HEK293 (cell line): Measurements from ENCODE around the gene SLC25A45.
"Not testable (repeated sequence)": the region's sequence is repeated elsewhere in the genome, so short reads cannot be mapped to it uniquely, and the experiment has no call there.

ENCODE experiments used
- CTCF ChIA-PET: fragments of 350-600 bp; formaldehyde crosslinking; extraction: SDS; loops from one replicate; lab custom pipeline; 2021; ENCODE audit warnings: antibody characterized with exemption; lab: Yijun Ruan, JAX
- POLR2A ChIA-PET: fragments of 300-600 bp; formaldehyde crosslinking; extraction: SDS; loops from one replicate; lab custom pipeline; 2020; ENCODE audit warnings: antibody characterized with exemption, inconsistent platforms; lab: Yijun Ruan, JAX
- H3K27ac ChIP-seq: fragments of 200-500 bp; sonication (Bioruptor generic); 2 replicates; pipeline ENCODE4 v1.5.1; 2014; ENCODE audit warnings: low read depth, low read length, control low read depth, inconsistent platforms; ENCODE audit errors: extremely low read depth
- H3K36me3 ChIP-seq, 2 experiments: fragments of 200-500 bp in 1 of 2; sonication (Bioruptor generic) in 1 of 2; 1 replicate in 1 of 2; 2 replicates in 1 of 2; pipeline ENCODE4 v1.5.1; 2014 to 2017; ENCODE audit warnings: inconsistent platforms in 2 of 2, low read length in 2 of 2; ENCODE audit not compliant: control insufficient read depth in 2 of 2, insufficient read depth in 1 of 2
- H3K4me1 ChIP-seq: fragments of 200-500 bp; sonication (Bioruptor generic); 2 replicates; pipeline ENCODE4 v1.5.1; 2014; ENCODE audit warnings: mild to moderate bottlenecking, low read length, inconsistent platforms; ENCODE audit not compliant: control insufficient read depth, insufficient read depth
- H3K4me3 ChIP-seq: 2 replicates; pipeline ENCODE4 v1.5.1; 2011; ENCODE audit warnings: low read depth, mild to moderate bottlenecking, control low read depth, low read length, moderate library complexity
- H3K9me3 ChIP-seq: fragments of 200-500 bp; sonication (Bioruptor generic); 2 replicates; pipeline ENCODE4 v1.5.1; 2014; ENCODE audit warnings: low read depth, low read length, inconsistent platforms; ENCODE audit not compliant: control insufficient read depth, insufficient read depth
- INSM2 ChIP-seq: fragments of 450-650 bp; formaldehyde crosslinking; IDR thresholded peaks from 2 replicates; pipeline ENCODE4 v1.5.1; 2016; ENCODE audit warnings: missing biosample characterization, missing genetic modification characterization
- KLF8 ChIP-seq: fragments of 450-650 bp; formaldehyde crosslinking; IDR thresholded peaks from 2 replicates; pipeline ENCODE4 v1.5.1; 2016; ENCODE audit warnings: missing biosample characterization, missing genetic modification characterization
- SP3 ChIP-seq: fragments of 450-650 bp; formaldehyde crosslinking; IDR thresholded peaks from 2 replicates; pipeline ENCODE4 v1.5.1; 2016; ENCODE audit warnings: missing biosample characterization, missing genetic modification characterization
- WT1 ChIP-seq: fragments of 450-650 bp; formaldehyde crosslinking; IDR thresholded peaks from 2 replicates; pipeline ENCODE4 v1.5.1; 2016; ENCODE audit warnings: missing biosample characterization, missing genetic modification characterization
- ZNF112 ChIP-seq: fragments of 450-650 bp; formaldehyde crosslinking; IDR thresholded peaks from 2 replicates; pipeline ENCODE4 v1.5.0; 2017; ENCODE audit warnings: missing biosample characterization, missing genetic modification characterization
- ZNF121 ChIP-seq: fragments of 450-650 bp; formaldehyde crosslinking; IDR thresholded peaks from 2 replicates; pipeline ENCODE4 v1.5.1; 2016; ENCODE audit warnings: missing biosample characterization, missing genetic modification characterization
- ZNF140 ChIP-seq: fragments of 450-650 bp; formaldehyde crosslinking; IDR thresholded peaks from 2 replicates; pipeline ENCODE4 v1.5.1; 2016; ENCODE audit warnings: missing biosample characterization, missing genetic modification characterization
- ZNF155 ChIP-seq: fragments of 450-650 bp; formaldehyde crosslinking; IDR thresholded peaks from 2 replicates; pipeline ENCODE4 v1.5.1; 2016; ENCODE audit warnings: missing biosample characterization, missing genetic modification characterization
- ZNF18 ChIP-seq: fragments of 450-650 bp; formaldehyde crosslinking; IDR thresholded peaks from 2 replicates; pipeline ENCODE4 v1.5.1; 2016; ENCODE audit warnings: missing biosample characterization, missing genetic modification characterization
- ZNF184 ChIP-seq: fragments of 450-650 bp; IDR thresholded peaks from 2 replicates; pipeline ENCODE4 v1.5.1; 2018; ENCODE audit warnings: missing biosample characterization, mild to moderate bottlenecking, missing genetic modification characterization
- ZNF266 ChIP-seq: fragments of 450-650 bp; formaldehyde crosslinking; IDR thresholded peaks from 2 replicates; pipeline ENCODE4 v1.5.1; 2016; ENCODE audit warnings: missing biosample characterization, missing genetic modification characterization, low read depth
- ZNF324 ChIP-seq: fragments of 450-650 bp; formaldehyde crosslinking; IDR thresholded peaks from 2 replicates; pipeline ENCODE4 v1.5.1; 2016; ENCODE audit warnings: missing biosample characterization, missing genetic modification characterization
- ZNF394 ChIP-seq: fragments of 450-650 bp; formaldehyde crosslinking; IDR thresholded peaks from 2 replicates; pipeline ENCODE4 v1.5.1; 2016; ENCODE audit warnings: missing biosample characterization, missing genetic modification characterization, mild to moderate bottlenecking, moderate library complexity, borderline replicate concordance
- ZNF48 ChIP-seq: fragments of 450-650 bp; formaldehyde crosslinking; IDR thresholded peaks from 2 replicates; pipeline ENCODE4 v1.5.1; 2016; ENCODE audit warnings: missing biosample characterization, missing genetic modification characterization
- ZNF558 ChIP-seq: fragments of 450-650 bp; formaldehyde crosslinking; IDR thresholded peaks from 2 replicates; pipeline ENCODE4 v1.5.1; 2016; ENCODE audit warnings: missing biosample characterization, missing genetic modification characterization
- ZNF626 ChIP-seq: fragments of 450-650 bp; sonication (Bioruptor Pico); formaldehyde crosslinking; IDR thresholded peaks from 2 replicates; pipeline ENCODE4 v1.5.1; 2018; ENCODE audit warnings: missing biosample characterization, missing genetic modification characterization, inconsistent platforms
- ZNF747 ChIP-seq: fragments of 450-650 bp; formaldehyde crosslinking; IDR thresholded peaks from 2 replicates; pipeline ENCODE4 v1.5.1; 2016; ENCODE audit warnings: missing biosample characterization, missing genetic modification characterization
- ZNF76 ChIP-seq: fragments of 450-650 bp; formaldehyde crosslinking; IDR thresholded peaks from 2 replicates; pipeline ENCODE4; 2016; ENCODE audit warnings: low read depth, missing biosample characterization, missing genetic modification characterization, borderline replicate concordance
- ZNF768 ChIP-seq: fragments of 450-650 bp; formaldehyde crosslinking; IDR thresholded peaks from 2 replicates; pipeline ENCODE4 v1.5.1; 2018; ENCODE audit warnings: missing biosample characterization, mild to moderate bottlenecking, missing genetic modification characterization
- ZNF777 ChIP-seq: fragments of 450-650 bp; formaldehyde crosslinking; IDR thresholded peaks from 2 replicates; pipeline ENCODE4 v1.5.1; 2017; ENCODE audit warnings: missing biosample characterization, missing genetic modification characterization, borderline replicate concordance
- ZSCAN23 ChIP-seq: fragments of 450-650 bp; formaldehyde crosslinking; IDR thresholded peaks from 2 replicates; pipeline ENCODE4 v1.5.1; 2016; ENCODE audit warnings: missing biosample characterization, missing genetic modification characterization
- TF ChIP-seq, protein P1 (sequence below): fragments of 450-650 bp; formaldehyde crosslinking; IDR thresholded peaks from 2 replicates; pipeline ENCODE4 v1.5.1; 2016; ENCODE audit warnings: missing biosample characterization, missing genetic modification characterization
- TF ChIP-seq, protein P2 (sequence below): fragments of 450-650 bp; formaldehyde crosslinking; IDR thresholded peaks from 2 replicates; pipeline ENCODE4 v1.5.1; 2016; ENCODE audit warnings: missing biosample characterization, missing genetic modification characterization
- TF ChIP-seq, protein P3 (sequence below): fragments of 450-650 bp; formaldehyde crosslinking; IDR thresholded peaks from 2 replicates; pipeline ENCODE4 v1.5.1; 2017; ENCODE audit warnings: missing biosample characterization, missing genetic modification characterization

The SLC25A45 gene

GRCh38 chr11:65332591-65332990 lies 49.9 kb downstream of the SLC25A45 start:
- POLR2A ChIA-PET, result interaction anchor here (0.6 to 1.8 kb wide), 11 partner anchors 9 to 240 kb away, joined by 3 to 11 read pairs (median 7); partner anchors contain the start of genes CDC42EP2, FAM89B and POLA2
- not testable (repeated sequence) for H3K27ac ChIP-seq, H3K4me3 ChIP-seq
- TF ChIP-seq ZNF121 (tag by site-specific recombination), result peak; percentile 54; the same call in 1 of the 2 replicates
- TF ChIP-seq, all 188 proteins: peak for 1; not testable (repeated sequence) for 187
- not testable (repeated sequence) for H3K36me3 ChIP-seq, H3K9me3 ChIP-seq, H3K4me1 ChIP-seq
- CTCF ChIA-PET, result interaction anchor here (0.7 to 11.7 kb wide), 6 partner anchors 14 to 219 kb away, joined by 3 to 206 read pairs (median 3); partner anchors contain the start of gene CDC42EP2

GRCh38 chr11:65330544-65330943 lies 51.9 kb downstream of the SLC25A45 start:
- CTCF ChIA-PET, result interaction anchor here (0.5 to 11.7 kb wide), 42 partner anchors 8 to 1385 kb away, joined by 3 to 206 read pairs (median 5); partner anchors contain the start of genes ARL2, CDC42EP2 and POLA2

GRCh38 chr11:65329944-65330403 lies 52.5 kb downstream of the SLC25A45 start:
- no peak overlapping the region for H3K27ac ChIP-seq
- H3K4me3 ChIP-seq, result no peak overlapping the region
- POLR2A ChIA-PET, result interaction anchor here (0.6 to 2.2 kb wide), 4 partner anchors 15 to 168 kb away, joined by 3 to 9 read pairs (median 6); partner anchors contain the start of genes CDC42EP2 and NEAT1
- H3K4me1 ChIP-seq, result no peaks in the 10 kb centered on the region
- CTCF ChIA-PET, result interaction anchor here (0.6 to 11.7 kb wide), 41 partner anchors 9 to 386 kb away, joined by 3 to 206 read pairs (median 5); partner anchors contain the start of genes ARL2, CDC42EP2 and POLA2
- H3K36me3 ChIP-seq, result no peaks in the 10 kb centered on the region
- no peaks in the 10 kb centered on the region for H3K9me3 ChIP-seq
- TF ChIP-seq ZNF266 (tag by site-specific recombination) (no peak), ZNF768 (tag by site-specific recombination) (no peak), ZSCAN23 (tag by site-specific recombination) (no peak), ZNF140 (tag by site-specific recombination) (no peak), ZNF76 (tag by site-specific recombination) (no peak), ZNF626 (no peak), ZNF112 (no peak), ZNF18 (tag by site-specific recombination) (no peak), ZNF184 (no peak), ZNF777 (tag by site-specific recombination) (no peak), WT1 (tag by site-specific recombination) (no peak), ZNF558 (tag by site-specific recombination) (no peak), ZNF324 (tag by site-specific recombination) (no peak), ZNF155 (tag by site-specific recombination) (no peak), KLF8 (no peak), ZNF747 (tag by site-specific recombination) (no peak), ZNF48 (tag by site-specific recombination) (no peak)
- TF ChIP-seq, protein P1, sequence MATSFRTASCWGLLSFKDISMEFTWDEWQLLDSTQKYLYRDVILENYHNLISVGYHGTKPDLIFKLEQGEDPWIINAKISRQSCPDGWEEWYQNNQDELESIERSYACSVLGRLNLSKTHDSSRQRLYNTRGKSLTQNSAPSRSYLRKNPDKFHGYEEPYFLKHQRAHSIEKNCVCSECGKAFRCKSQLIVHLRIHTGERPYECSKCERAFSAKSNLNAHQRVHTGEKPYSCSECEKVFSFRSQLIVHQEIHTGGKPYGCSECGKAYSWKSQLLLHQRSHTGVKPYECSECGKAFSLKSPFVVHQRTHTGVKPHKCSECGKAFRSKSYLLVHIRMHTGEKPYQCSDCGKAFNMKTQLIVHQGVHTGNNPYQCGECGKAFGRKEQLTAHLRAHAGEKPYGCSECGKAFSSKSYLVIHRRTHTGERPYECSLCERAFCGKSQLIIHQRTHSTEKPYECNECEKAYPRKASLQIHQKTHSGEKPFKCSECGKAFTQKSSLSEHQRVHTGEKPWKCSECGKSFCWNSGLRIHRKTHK, result no peak
- TF ChIP-seq, protein P2, sequence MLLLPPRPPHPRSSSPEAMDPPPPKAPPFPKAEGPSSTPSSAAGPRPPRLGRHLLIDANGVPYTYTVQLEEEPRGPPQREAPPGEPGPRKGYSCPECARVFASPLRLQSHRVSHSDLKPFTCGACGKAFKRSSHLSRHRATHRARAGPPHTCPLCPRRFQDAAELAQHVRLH (tag by site-specific recombination), result no peak

More at GRCh38 chr11:65330544-65330943, 51.9 kb downstream of the SLC25A45 start:
- Histone ChIP-seq H3K9me3 (no peaks in the 10 kb centered on the region), H3K36me3 (no peaks in the 10 kb centered on the region), H3K4me1 (no peaks in the 10 kb centered on the region), H3K27ac (no peak overlapping the region), H3K4me3 (no peak overlapping the region)
- POLR2A ChIA-PET, result interaction anchor here (1.0 to 2.2 kb wide), 2 partner anchors 16 to 167 kb away, joined by 5 to 9 read pairs; partner anchors contain the start of gene CDC42EP2
- no peak for TF ChIP-seq ZNF394 (tag by site-specific recombination)
- no peak for TF ChIP-seq INSM2
- TF ChIP-seq ZNF121 (tag by site-specific recombination), result peak; percentile 69; the same call in 1 of the 2 replicates
- no peak for TF ChIP-seq SP3 (tag by site-specific recombination)
- TF ChIP-seq, protein P3, sequence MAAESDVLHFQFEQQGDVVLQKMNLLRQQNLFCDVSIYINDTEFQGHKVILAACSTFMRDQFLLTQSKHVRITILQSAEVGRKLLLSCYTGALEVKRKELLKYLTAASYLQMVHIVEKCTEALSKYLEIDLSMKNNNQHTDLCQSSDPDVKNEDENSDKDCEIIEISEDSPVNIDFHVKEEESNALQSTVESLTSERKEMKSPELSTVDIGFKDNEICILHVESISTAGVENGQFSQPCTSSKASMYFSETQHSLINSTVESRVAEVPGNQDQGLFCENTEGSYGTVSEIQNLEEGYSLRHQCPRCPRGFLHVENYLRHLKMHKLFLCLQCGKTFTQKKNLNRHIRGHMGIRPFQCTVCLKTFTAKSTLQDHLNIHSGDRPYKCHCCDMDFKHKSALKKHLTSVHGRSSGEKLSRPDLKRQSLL (tag by site-specific recombination), result no peak
